Measurements from ENCODE around the gene CALHM5. TPM values are rescaled to one million over a fixed set of nuclear protein-coding genes. Genes with fewer than 3 reads are reported as not detected.

The CALHM5 gene, protein sequence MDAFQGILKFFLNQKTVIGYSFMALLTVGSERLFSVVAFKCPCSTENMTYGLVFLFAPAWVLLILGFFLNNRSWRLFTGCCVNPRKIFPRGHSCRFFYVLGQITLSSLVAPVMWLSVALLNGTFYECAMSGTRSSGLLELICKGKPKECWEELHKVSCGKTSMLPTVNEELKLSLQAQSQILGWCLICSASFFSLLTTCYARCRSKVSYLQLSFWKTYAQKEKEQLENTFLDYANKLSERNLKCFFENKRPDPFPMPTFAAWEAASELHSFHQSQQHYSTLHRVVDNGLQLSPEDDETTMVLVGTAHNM
- polyA plus RNA-seq (2013, experiment 1 of 4) = 0.93 TPM
- polyA plus RNA-seq (2013, experiment 2 of 4) = 1.1 TPM
- polyA plus RNA-seq (2013, experiment 3 of 4) = 1.0 TPM
- polyA plus RNA-seq (2013, experiment 4 of 4) = 1.1 TPM

DNA sequence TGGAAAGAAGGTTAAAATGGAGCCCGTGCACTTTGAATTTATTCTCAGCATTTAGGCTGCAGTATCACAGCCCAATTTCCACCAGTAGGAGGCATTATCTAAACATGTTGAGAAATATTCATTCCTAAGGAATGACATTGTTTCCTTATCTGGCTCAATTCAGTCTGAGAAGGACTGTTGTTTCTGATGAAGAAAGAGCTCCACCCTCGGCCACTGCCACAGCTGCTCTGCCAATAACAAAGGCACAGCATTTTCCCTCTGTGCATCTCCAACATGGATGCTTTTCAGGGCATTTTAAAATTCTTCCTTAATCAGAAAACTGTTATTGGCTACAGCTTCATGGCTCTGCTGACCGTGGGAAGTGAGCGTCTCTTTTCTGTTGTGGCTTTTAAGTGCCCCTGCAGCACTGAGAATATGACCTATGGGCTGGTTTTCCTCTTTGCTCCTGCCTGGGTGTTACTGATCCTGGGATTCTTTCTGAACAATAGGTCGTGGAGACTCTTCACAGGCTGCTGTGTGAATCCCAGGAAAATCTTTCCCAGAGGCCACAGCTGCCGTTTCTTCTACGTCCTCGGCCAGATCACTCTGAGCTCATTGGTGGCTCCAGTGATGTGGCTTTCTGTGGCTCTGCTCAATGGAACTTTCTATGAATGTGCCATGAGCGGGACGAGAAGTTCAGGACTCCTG is at the start of gene CALHM5:
Gene CALHM5 (plus strand): TSS at position 216 of the 687 bp plus-strand sequence. CDS start 58 bp downstream, at position 274.
- no peak within 1 kb of the TSS for H3K4me3 ChIP-seq (ENCODE audit: insufficient read depth, low read depth, low read length)

DNA sequence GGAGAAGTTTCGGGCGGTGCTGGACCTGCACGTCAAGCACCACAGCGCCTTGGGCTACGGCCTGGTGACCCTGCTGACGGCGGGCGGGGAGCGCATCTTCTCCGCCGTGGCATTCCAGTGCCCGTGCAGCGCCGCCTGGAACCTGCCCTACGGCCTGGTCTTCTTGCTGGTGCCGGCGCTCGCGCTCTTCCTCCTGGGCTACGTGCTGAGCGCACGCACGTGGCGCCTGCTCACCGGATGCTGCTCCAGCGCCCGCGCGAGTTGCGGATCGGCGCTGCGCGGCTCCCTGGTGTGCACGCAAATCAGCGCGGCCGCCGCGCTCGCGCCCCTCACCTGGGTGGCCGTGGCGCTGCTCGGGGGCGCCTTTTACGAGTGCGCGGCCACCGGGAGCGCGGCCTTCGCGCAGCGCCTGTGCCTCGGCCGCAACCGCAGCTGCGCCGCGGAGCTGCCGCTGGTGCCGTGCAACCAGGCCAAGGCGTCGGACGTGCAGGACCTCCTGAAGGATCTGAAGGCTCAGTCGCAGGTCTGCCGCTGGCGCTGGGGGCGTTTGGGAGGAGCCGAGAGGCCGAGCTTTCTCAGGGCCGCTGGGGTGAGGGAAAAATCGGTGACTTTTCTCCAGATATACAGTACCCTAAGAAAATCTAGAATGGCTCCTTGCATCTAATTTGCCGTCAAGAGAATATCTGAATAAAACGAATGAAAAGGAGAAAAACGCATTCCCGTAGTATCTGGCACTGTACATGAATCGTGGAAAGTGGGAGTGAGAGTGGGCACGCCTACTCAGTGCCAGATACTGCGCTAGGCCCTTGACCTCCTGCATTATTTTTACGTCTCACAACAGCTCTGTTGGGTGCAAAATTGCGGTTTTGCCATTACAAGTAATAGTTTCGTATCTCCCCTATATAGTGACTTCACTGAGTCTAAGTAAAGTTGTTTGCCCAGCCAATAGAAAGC is 49.2 kb upstream of the CALHM5 start:
- no peak overlapping the region for H3K27ac ChIP-seq (ENCODE audit: insufficient read depth, low read depth, low read length, poor library complexity, severe bottlenecking)
- H3K27me3 ChIP-seq (ENCODE audit: control insufficient read depth, insufficient read depth, low read length, poor library complexity, severe bottlenecking) = peaks cover 51% of the 10 kb centered on the region
- no peaks in the 10 kb centered on the region for H3K36me3 ChIP-seq (ENCODE audit: control insufficient read depth, insufficient read depth, low read length)
- H3K4me3 ChIP-seq (ENCODE audit: insufficient read depth, low read depth, low read length) = peak overlapping the region; percentile 34
- no peaks in the 10 kb centered on the region for H3K4me1 ChIP-seq (ENCODE audit: control insufficient read depth, insufficient read depth, low read length)
- 11% methylated on average over 83 to 84 of the region's 84 CpGs for WGBS, 2 experiments
- H3K9me3 ChIP-seq (ENCODE audit: control insufficient read depth, low read length) = no peaks in the 10 kb centered on the region

More for the DNA sequence above, at the start of gene CALHM5:
- Histone ChIP-seq H3K9me3 (ENCODE audit: control insufficient read depth, low read length) (no peaks in the 10 kb centered on the region), H3K27me3 (ENCODE audit: control insufficient read depth, insufficient read depth, low read length, poor library complexity, severe bottlenecking) (no peaks in the 10 kb centered on the region), H3K27ac (ENCODE audit: insufficient read depth, low read depth, low read length, poor library complexity, severe bottlenecking) (peak within 1 kb of the TSS; percentile 84), H3K4me1 (ENCODE audit: control insufficient read depth, insufficient read depth, low read length) (peaks cover 6% of the 10 kb centered on the region), H3K36me3 (ENCODE audit: control insufficient read depth, insufficient read depth, low read length) (no peaks in the 10 kb centered on the region)
- WGBS, 2 experiments = 63% methylated on average over 9 to 10 of the region's 10 CpGs

DNA sequence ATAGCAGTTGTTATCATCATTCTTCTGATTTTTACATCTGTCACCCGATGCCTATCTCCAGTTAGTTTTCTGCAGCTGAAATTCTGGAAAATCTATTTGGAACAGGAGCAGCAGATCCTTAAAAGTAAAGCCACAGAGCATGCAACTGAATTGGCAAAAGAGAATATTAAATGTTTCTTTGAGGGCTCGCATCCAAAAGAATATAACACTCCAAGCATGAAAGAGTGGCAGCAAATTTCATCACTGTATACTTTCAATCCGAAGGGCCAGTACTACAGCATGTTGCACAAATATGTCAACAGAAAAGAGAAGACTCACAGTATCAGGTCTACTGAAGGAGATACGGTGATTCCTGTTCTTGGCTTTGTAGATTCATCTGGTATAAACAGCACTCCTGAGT is 48.1 kb upstream of the CALHM5 start:
- 93 to 95% methylated on average over 4 of the region's 4 CpGs for WGBS, 2 experiments
- no peak overlapping the region for H3K27ac ChIP-seq (ENCODE audit: insufficient read depth, low read depth, low read length, poor library complexity, severe bottlenecking)
- no peaks in the 10 kb centered on the region for H3K4me1 ChIP-seq (ENCODE audit: control insufficient read depth, insufficient read depth, low read length)
- peaks cover 51% of the 10 kb centered on the region for H3K27me3 ChIP-seq (ENCODE audit: control insufficient read depth, insufficient read depth, low read length, poor library complexity, severe bottlenecking)
- no peaks in the 10 kb centered on the region for H3K9me3 ChIP-seq (ENCODE audit: control insufficient read depth, low read length)
- H3K4me3 ChIP-seq (ENCODE audit: insufficient read depth, low read depth, low read length) = no peak overlapping the region
- H3K36me3 ChIP-seq (ENCODE audit: control insufficient read depth, insufficient read depth, low read length) = no peaks in the 10 kb centered on the region

DNA sequence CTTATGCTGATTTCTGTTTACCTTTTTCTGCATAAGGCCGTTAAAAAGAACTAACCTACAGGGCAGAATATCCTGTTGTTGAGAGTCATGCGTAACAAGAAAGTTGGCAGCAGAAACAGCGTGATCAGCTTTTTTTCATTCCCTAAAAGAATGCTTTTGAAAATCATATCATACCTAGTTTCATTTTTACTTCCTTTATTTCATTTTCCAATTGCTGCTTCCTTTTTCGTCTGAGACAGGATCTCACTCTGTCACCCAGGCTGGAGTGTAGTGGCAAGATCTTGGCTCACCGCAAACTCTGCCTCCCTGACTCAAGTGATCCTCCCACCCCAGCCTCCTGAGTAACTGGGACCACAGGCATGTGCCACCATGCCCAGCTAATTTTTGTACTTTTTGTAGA is 46.2 kb upstream of the CALHM5 start:
- Histone ChIP-seq H3K4me3 (ENCODE audit: insufficient read depth, low read depth, low read length) (no peak overlapping the region), H3K27me3 (ENCODE audit: control insufficient read depth, insufficient read depth, low read length, poor library complexity, severe bottlenecking) (peaks cover 45% of the 10 kb centered on the region), H3K4me1 (ENCODE audit: control insufficient read depth, insufficient read depth, low read length) (no peaks in the 10 kb centered on the region), H3K36me3 (ENCODE audit: control insufficient read depth, insufficient read depth, low read length) (no peaks in the 10 kb centered on the region), H3K9me3 (ENCODE audit: control insufficient read depth, low read length) (no peaks in the 10 kb centered on the region), H3K27ac (ENCODE audit: insufficient read depth, low read depth, low read length, poor library complexity, severe bottlenecking) (no peak overlapping the region)
- WGBS, 2 experiments = 90 to 93% methylated on average over 5 of the region's 5 CpGs

DNA sequence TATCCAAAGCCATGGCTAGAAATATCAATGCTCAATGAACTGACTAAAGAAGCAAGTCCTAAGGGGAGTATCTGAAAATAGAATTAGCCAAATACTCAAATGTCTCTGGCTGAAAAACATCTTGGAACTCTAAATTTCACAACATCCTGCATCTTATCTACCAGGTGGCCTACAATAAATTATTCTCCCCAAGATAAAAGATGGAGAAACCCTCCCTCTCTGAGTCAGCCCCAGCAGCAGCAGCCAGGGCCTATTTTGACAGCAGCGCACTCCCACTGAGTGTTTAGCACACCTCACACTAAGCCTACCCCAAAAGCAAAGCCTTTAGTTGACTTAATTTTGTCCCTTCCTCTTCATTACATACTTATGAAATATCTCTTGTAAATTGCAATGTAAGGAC is 44.3 kb upstream of the CALHM5 start:
- Histone ChIP-seq H3K36me3 (ENCODE audit: control insufficient read depth, insufficient read depth, low read length) (no peaks in the 10 kb centered on the region), H3K27ac (ENCODE audit: insufficient read depth, low read depth, low read length, poor library complexity, severe bottlenecking) (no peak overlapping the region)

DNA sequence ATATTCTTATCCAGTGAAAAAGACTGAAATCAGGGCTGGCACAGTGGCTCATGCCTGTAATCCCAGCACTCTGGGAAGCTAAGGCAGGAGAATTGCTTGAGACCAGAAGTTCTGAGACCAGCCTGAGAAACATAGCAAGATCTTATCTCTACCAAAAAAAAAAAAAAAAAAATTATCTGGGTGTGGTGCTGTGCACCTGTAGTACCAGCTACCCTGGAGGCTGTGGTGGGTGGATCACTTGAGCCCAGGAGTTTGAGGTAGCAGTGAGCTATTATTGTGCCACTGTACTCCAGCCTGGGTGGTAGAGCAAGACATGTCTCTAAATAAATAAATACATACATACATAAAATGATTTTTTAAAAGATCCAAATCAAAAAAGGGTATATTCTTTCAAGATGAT is 43.9 kb upstream of the CALHM5 start:
- no peak overlapping the region for H3K27ac ChIP-seq (ENCODE audit: insufficient read depth, low read depth, low read length, poor library complexity, severe bottlenecking)
- H3K4me1 ChIP-seq (ENCODE audit: control insufficient read depth, insufficient read depth, low read length) = no peaks in the 10 kb centered on the region
- peaks cover 22% of the 10 kb centered on the region for H3K27me3 ChIP-seq (ENCODE audit: control insufficient read depth, insufficient read depth, low read length, poor library complexity, severe bottlenecking)
- H3K36me3 ChIP-seq (ENCODE audit: control insufficient read depth, insufficient read depth, low read length) = no peaks in the 10 kb centered on the region
- no peak overlapping the region for H3K4me3 ChIP-seq (ENCODE audit: insufficient read depth, low read depth, low read length)
- no peaks in the 10 kb centered on the region for H3K9me3 ChIP-seq (ENCODE audit: control insufficient read depth, low read length)

More for the DNA sequence above, 44.3 kb upstream of the CALHM5 start:
- Histone ChIP-seq H3K27me3 (ENCODE audit: control insufficient read depth, insufficient read depth, low read length, poor library complexity, severe bottlenecking) (peaks cover 26% of the 10 kb centered on the region), H3K4me1 (ENCODE audit: control insufficient read depth, insufficient read depth, low read length) (no peaks in the 10 kb centered on the region), H3K9me3 (ENCODE audit: control insufficient read depth, low read length) (no peaks in the 10 kb centered on the region), H3K4me3 (ENCODE audit: insufficient read depth, low read depth, low read length) (no peak overlapping the region)
- 86 to 97% methylated on average over 1 of the region's 1 CpG for WGBS, 2 experiments

DNA sequence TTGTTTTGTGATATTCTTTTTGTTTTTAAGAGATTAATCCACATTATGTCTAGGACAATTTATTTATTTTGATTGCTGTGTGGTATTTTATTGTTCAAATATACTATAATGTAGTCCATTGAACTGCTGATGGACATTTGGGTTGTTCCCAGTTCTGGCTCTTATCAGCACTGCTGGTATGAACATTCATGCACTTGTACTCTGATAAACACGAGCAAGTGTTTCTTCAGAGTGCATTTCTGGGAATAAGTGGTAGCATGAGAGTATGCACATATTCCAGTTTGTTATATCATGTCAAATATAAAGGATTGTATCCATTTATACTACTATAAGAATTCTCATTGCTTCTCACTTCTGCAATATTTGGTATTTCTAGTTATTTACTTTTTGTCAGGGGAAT is 43.1 kb upstream of the CALHM5 start:
- WGBS, 2 experiments = 79% methylated on average over 1 of the region's 1 CpG; no CpG with 5 or more reads in 1 of the 2 experiments
- no peak overlapping the region for H3K27ac ChIP-seq (ENCODE audit: insufficient read depth, low read depth, low read length, poor library complexity, severe bottlenecking)
- H3K4me3 ChIP-seq (ENCODE audit: insufficient read depth, low read depth, low read length) = no peak overlapping the region
- H3K36me3 ChIP-seq (ENCODE audit: control insufficient read depth, insufficient read depth, low read length) = no peaks in the 10 kb centered on the region
- peaks cover 14% of the 10 kb centered on the region for H3K27me3 ChIP-seq (ENCODE audit: control insufficient read depth, insufficient read depth, low read length, poor library complexity, severe bottlenecking)
- H3K9me3 ChIP-seq (ENCODE audit: control insufficient read depth, low read length) = no peaks in the 10 kb centered on the region
- no peaks in the 10 kb centered on the region for H3K4me1 ChIP-seq (ENCODE audit: control insufficient read depth, insufficient read depth, low read length)

DNA sequence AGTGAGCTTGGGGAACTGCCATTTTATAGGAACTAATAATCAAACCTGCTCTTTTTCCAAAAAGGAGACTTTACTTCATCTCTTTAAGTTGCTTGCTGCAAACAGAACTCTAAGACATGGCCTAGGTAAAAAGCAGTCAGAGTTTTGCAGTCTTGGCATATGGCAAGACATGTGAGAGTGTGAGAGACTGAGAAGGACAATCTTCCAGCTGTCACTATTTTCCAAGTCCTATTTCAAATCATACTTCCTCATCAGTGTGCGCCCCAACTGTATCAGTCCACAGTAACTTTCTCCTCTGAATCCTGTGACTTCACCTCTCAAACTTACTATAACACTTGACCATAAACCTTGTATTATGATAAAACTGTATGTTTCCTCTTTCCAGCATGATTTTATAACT is 39.9 kb upstream of the CALHM5 start:
- H3K9me3 ChIP-seq (ENCODE audit: control insufficient read depth, low read length) = no peaks in the 10 kb centered on the region
- 92 to 96% methylated on average over 1 of the region's 1 CpG for WGBS, 2 experiments
- H3K36me3 ChIP-seq (ENCODE audit: control insufficient read depth, insufficient read depth, low read length) = no peaks in the 10 kb centered on the region
- H3K27me3 ChIP-seq (ENCODE audit: control insufficient read depth, insufficient read depth, low read length, poor library complexity, severe bottlenecking) = no peaks in the 10 kb centered on the region
- H3K4me3 ChIP-seq (ENCODE audit: insufficient read depth, low read depth, low read length) = no peak overlapping the region
- H3K4me1 ChIP-seq (ENCODE audit: control insufficient read depth, insufficient read depth, low read length) = no peaks in the 10 kb centered on the region
- H3K27ac ChIP-seq (ENCODE audit: insufficient read depth, low read depth, low read length, poor library complexity, severe bottlenecking) = no peak overlapping the region

DNA sequence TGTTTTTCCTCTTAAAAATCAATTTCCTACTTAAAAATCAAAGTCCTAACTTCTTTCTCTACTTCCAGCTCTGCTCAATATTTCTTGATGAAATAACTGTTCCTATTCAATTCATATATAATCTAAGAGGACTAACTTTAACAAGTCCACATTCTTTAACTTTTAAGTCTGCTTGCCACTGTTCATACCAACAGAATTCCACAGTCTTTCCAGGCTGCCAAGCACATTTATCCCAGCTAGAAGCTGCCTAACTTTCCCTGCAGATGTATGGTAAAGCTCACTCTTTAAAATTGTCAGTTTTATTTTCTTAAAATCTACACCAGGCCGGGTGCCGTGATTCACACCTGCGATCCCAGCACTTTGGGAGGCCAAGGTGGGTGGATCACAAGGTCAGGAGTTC is 38.7 kb upstream of the CALHM5 start:
- Histone ChIP-seq H3K9me3 (ENCODE audit: control insufficient read depth, low read length) (no peaks in the 10 kb centered on the region), H3K27ac (ENCODE audit: insufficient read depth, low read depth, low read length, poor library complexity, severe bottlenecking) (no peak overlapping the region), H3K27me3 (ENCODE audit: control insufficient read depth, insufficient read depth, low read length, poor library complexity, severe bottlenecking) (no peaks in the 10 kb centered on the region), H3K4me1 (ENCODE audit: control insufficient read depth, insufficient read depth, low read length) (no peaks in the 10 kb centered on the region), H3K36me3 (ENCODE audit: control insufficient read depth, insufficient read depth, low read length) (no peaks in the 10 kb centered on the region), H3K4me3 (ENCODE audit: insufficient read depth, low read depth, low read length) (no peak overlapping the region)
- 83 to 96% methylated on average over 3 of the region's 3 CpGs for WGBS, 2 experiments

All from ectodermal cell (in vitro differentiated cells).